SK-N-SH (cell line): ENCODE results near the gene TFCP2L1.

ENCODE experiments used
- CHD2 ChIP-seq: fragments of 150-350 bp; IDR thresholded peaks from 2 replicates; pipeline ENCODE4 v1.6.1; 2018; ENCODE audit warnings: low read length; ENCODE audit not compliant: partially characterized antibody
- EP300 ChIP-seq, 2 experiments: IDR thresholded peaks; 2 replicates each; pipeline versions ENCODE4 v1.4.0 to v1.6.1; 2012; ENCODE audit warnings: borderline replicate concordance in 1 of 2, low read depth in 1 of 2, low read length in 1 of 2
- FOXJ3 ChIP-seq: sonication (generic); formaldehyde crosslinking; IDR thresholded peaks from 2 replicates; pipeline ENCODE4 v1.5.1; 2020; ENCODE audit warnings: mild to moderate bottlenecking, missing genetic modification reagents
- GABPA ChIP-seq: IDR thresholded peaks from 2 replicates; pipeline ENCODE4 v1.4.0; 2012; ENCODE audit warnings: low read depth, mild to moderate bottlenecking
- GATA2 ChIP-seq: sonication (generic); formaldehyde crosslinking; IDR thresholded peaks from 2 replicates; pipeline ENCODE4 v1.5.0; 2020; ENCODE audit warnings: mild to moderate bottlenecking, missing genetic modification reagents
- JUND ChIP-seq: IDR thresholded peaks from 2 replicates; pipeline ENCODE4 v1.4.0; 2012
- NRF1 ChIP-seq: IDR thresholded peaks from 2 replicates; pipeline ENCODE4 v1.6.1; 2012; ENCODE audit warnings: low read depth, mild to moderate bottlenecking, low read length
- RCOR1 ChIP-seq: fragments of 150-350 bp; IDR thresholded peaks from 2 replicates; pipeline ENCODE4 v1.6.1; 2017; ENCODE audit warnings: antibody characterized with exemption, low read length
- SIN3A ChIP-seq: IDR thresholded peaks from 2 replicates; pipeline ENCODE4 v1.6.1; 2012; ENCODE audit warnings: low read depth, mild to moderate bottlenecking, low read length, moderate library complexity, borderline replicate concordance
- SMC3 ChIP-seq: IDR thresholded peaks from 2 replicates; pipeline ENCODE4 v1.6.1; 2012; ENCODE audit warnings: low read depth, low read length, improper control_type of control experiment
- TF ChIP-seq, protein P1 (sequence below): fragments of 200-600 bp; sonication (generic); IDR thresholded peaks from 2 replicates; pipeline ENCODE4 v1.6.1; 2017; ENCODE audit warnings: antibody characterized with exemption, mild to moderate bottlenecking, moderate library complexity
- TF ChIP-seq, protein P2 (sequence below): IDR thresholded peaks from 2 replicates; pipeline ENCODE4 v1.4.0; 2012; ENCODE audit warnings: low read depth
- TF ChIP-seq, protein P3 (sequence below): IDR thresholded peaks from 2 replicates; pipeline ENCODE4 v1.4.0; 2012; ENCODE audit warnings: low read depth, borderline replicate concordance
- TF ChIP-seq, protein P4 (sequence below): fragments of 150-350 bp; IDR thresholded peaks from 2 replicates; pipeline ENCODE4 v1.6.1; 2017; ENCODE audit warnings: antibody characterized with exemption, low read length, low read depth, borderline replicate concordance

DNA sequence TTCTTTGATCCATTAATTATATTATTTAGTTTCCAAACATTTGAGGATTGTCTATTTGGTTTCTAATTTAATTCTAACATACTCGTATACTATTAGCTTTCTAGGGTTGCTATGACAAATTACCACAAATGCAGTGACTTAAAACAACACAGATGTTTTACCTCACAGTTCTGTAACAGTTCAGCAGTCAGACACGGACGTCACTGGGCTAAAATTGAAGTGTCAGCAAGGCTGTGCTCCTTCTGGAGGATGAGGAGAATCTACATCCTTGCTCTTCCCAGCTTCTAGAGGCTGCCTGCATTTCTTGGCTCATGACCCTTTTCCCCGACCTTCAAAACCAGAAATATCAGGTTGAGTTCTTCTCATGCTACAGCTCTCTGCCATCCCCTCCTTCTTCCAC, 117.6 kb downstream of the TFCP2L1 start:
- TF ChIP-seq, protein P1, sequence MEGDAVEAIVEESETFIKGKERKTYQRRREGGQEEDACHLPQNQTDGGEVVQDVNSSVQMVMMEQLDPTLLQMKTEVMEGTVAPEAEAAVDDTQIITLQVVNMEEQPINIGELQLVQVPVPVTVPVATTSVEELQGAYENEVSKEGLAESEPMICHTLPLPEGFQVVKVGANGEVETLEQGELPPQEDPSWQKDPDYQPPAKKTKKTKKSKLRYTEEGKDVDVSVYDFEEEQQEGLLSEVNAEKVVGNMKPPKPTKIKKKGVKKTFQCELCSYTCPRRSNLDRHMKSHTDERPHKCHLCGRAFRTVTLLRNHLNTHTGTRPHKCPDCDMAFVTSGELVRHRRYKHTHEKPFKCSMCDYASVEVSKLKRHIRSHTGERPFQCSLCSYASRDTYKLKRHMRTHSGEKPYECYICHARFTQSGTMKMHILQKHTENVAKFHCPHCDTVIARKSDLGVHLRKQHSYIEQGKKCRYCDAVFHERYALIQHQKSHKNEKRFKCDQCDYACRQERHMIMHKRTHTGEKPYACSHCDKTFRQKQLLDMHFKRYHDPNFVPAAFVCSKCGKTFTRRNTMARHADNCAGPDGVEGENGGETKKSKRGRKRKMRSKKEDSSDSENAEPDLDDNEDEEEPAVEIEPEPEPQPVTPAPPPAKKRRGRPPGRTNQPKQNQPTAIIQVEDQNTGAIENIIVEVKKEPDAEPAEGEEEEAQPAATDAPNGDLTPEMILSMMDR, result no peak
- TF ChIP-seq CHD2, result no peak
- TF ChIP-seq RCOR1, result no peak
- TF ChIP-seq GABPA, result no peak
- TF ChIP-seq EP300 (IDR thresholded peaks at IDR 0.05; ENCODE audit: borderline replicate concordance in 1 of 2, low read depth in 1 of 2, low read length in 1 of 2), result no peak
- TF ChIP-seq GATA2 (CRISPR knock-in tag), result no peak
- TF ChIP-seq, protein P2, sequence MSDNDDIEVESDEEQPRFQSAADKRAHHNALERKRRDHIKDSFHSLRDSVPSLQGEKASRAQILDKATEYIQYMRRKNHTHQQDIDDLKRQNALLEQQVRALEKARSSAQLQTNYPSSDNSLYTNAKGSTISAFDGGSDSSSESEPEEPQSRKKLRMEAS, result no peak
- no peak for TF ChIP-seq NRF1
- TF ChIP-seq, protein P3, sequence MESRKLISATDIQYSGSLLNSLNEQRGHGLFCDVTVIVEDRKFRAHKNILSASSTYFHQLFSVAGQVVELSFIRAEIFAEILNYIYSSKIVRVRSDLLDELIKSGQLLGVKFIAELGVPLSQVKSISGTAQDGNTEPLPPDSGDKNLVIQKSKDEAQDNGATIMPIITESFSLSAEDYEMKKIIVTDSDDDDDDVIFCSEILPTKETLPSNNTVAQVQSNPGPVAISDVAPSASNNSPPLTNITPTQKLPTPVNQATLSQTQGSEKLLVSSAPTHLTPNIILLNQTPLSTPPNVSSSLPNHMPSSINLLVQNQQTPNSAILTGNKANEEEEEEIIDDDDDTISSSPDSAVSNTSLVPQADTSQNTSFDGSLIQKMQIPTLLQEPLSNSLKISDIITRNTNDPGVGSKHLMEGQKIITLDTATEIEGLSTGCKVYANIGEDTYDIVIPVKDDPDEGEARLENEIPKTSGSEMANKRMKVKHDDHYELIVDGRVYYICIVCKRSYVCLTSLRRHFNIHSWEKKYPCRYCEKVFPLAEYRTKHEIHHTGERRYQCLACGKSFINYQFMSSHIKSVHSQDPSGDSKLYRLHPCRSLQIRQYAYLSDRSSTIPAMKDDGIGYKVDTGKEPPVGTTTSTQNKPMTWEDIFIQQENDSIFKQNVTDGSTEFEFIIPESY, result no peak
- no peak for TF ChIP-seq JUND
- TF ChIP-seq SMC3, result no peak
- TF ChIP-seq FOXJ3 (CRISPR knock-in tag), result no peak
- TF ChIP-seq, protein P4, sequence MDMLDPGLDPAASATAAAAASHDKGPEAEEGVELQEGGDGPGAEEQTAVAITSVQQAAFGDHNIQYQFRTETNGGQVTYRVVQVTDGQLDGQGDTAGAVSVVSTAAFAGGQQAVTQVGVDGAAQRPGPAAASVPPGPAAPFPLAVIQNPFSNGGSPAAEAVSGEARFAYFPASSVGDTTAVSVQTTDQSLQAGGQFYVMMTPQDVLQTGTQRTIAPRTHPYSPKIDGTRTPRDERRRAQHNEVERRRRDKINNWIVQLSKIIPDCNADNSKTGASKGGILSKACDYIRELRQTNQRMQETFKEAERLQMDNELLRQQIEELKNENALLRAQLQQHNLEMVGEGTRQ, result no peak
- no peak for TF ChIP-seq SIN3A
